Stimulated activated CD4-positive, alpha-beta T cell treated with anti-CD3 and anti-CD28 coated beads, Interleukin-12 subunit alpha, Interleukin-12 subunit beta, amount 100 ng/mL, for 48 hours (primary cell): ENCODE results near the gene EHMT1.
A peak's percentile ranks its signal among the peaks of the same experiment; 100 is the strongest.

Experiments used
- DNase-seq, 3 donors: peaks; one replicate each; pipeline ENCODE4 v3.0.0-alpha.2; 2020; ENCODE audit warnings: low read depth in 2 of 3, low spot score in 1 of 3

The EHMT1 gene

DNA sequence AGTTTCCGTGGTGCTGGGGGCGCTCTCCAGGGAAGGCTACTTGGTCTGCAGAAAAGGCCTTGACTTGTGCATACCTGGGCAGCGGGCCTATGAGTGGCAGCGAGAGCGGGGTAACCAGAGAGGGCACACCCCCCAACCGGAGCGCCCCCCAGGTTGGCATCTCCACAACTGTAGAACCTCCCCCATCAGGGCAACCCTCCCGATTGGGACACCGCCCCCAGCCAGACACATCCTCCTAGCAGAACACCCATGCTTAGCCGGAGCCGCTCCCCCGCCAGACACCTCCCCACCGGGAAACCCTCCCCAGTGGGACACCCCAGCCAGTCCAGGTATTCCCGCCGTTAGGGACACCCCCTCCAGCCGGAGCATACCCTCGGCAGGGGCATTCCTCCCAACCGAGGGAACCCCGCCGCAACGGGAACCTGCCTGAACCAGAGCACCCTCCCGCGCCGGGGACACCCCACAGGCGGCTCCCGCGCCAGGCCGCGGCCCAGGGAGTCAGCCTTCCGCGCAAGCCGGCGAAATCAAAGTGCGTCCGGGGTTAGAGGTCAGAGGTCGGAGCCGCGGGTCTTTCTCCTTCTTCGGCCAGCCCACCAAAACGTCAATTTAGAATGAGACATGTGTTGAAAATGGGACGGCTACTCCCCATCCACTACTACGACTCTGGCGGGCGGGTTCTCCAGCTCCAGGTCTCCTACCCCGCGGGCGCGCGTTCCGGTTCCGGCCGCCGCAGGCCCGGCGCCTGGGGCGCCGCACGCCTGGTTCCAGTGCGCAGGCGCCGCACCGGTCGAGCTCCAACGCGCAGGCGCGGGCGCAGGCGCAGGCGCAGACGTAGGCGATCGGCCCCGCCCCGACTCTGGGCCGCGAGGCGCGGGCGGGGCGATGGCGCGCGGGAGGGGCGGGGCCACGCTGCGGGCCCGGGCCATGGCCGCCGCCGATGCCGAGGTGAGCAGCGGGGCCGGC lies at the start of gene EHMT1:
Gene EHMT1, plus strand, starts transcription at position 901 of the 963 bp plus-strand sequence. Its CDS starts 24 bp downstream, at position 925.
- peak; percentile 78 to 84 (median 81) for DNase-seq

DNA sequence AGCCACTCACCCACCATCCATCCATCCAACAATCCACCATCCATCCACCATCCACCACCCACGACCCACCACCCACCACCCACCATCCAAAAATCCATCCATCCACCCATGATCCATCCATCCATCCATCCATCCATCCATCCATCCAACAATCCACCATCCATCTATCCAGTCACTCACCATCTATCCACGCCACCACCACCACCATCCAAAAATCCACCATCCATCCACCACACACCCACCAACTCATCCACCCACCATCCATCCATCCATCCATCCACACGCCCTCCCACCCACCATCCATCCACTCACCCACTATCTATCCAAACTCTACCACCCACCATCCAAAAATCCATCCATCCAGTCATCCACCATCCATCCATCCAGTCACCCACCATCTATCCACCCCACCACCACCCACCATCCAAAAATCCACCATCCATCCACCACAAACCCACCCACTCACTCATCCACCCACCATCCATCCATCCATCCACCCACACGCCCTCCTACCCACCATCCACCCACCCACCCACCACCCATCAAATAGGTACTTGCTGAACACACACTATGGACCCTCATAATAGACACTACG lies 49.1 kb upstream of the EHMT1 start:
- no peak for DNase-seq

DNA sequence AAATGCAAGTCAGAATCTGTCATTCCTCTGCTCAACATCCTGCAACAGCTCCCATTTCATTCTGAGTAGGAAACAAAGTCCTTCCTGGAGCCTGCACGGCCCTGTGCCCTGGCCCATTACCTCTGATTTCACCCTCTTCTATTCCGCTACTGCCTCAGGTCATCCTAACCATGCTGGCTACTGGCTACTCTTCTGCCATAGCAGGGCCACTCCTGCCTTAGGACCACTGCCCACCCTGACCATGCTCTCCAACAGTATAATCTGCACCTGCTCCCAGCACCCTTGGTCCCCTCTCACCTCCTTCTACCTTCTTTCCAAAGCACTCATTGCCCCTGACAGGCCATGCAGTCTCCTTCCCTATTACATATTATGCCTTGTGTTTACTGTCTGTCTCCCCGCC lies 48.2 kb upstream of the EHMT1 start:
- DNase-seq, result no peak

DNA sequence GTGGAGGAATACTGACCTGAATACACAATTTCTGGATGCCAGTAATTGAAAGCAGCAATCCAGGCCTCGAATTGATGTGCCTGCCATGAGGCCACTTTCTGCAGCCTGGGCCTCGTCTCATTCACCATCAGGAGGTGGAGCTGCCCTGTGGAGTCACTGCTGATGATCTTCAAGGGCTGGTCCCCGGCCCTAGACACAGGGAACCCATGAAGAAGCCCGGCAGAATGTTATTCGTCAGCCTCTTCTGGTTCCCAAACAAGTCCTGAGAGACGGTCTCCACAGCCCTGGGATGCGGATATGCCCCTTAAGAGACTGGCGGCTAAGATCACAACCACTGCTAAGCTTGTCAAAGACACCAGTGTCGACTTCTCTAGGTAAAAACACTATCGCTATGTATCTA lies 44.6 kb upstream of the EHMT1 start:
- DNase-seq, result no peak

DNA sequence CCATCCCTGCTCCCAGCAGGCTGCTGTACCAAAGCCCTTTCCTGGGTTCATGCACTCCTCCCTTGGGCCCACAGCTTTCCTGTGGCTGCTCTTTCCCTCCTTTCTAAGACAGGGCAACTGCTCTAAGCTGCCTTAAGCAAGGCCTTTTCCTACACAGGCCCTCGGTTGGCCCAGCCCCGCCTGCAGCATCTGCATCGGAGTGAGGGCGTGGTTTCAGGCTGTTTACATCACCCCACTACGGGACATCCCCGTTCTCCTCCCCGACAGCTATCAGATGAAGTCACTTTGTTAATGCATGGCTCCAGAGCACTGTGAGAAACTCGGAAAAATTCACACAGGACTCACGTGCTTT lies 43.5 kb upstream of the EHMT1 start:
- peak in 1 of 3 donors; percentile 18 for DNase-seq

DNA sequence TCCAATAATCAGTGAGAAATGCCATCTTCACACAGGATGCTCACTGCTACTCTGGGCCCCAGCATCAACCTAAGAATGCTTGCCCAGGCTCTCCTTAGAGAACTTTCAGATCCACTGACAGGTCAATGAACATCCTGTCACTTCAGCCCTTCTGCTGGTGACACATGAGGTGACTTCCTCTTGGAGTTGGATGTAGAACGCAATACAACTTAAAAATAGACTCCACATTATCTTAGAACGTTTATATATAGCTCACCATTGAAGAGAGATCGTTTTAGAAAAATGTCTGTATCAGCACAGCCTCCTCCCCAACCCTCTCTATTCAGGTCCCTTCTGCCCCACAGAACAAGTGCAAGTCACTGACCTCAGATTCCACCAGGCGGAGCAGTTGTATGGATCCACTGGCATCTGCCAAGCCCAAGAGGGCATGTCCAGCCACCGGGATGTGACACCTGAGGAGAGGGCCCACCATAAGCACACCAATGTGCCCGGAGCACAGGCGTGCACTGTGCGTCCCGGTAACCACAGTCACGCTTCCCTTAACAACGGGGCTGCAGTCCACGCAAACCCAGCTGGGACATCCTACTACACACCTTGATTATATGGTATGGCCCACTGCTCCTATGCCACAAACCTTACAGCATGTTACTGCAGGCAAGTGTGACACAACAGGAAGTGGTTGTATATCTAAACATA lies 42.9 kb upstream of the EHMT1 start:
- no peak for DNase-seq

DNA sequence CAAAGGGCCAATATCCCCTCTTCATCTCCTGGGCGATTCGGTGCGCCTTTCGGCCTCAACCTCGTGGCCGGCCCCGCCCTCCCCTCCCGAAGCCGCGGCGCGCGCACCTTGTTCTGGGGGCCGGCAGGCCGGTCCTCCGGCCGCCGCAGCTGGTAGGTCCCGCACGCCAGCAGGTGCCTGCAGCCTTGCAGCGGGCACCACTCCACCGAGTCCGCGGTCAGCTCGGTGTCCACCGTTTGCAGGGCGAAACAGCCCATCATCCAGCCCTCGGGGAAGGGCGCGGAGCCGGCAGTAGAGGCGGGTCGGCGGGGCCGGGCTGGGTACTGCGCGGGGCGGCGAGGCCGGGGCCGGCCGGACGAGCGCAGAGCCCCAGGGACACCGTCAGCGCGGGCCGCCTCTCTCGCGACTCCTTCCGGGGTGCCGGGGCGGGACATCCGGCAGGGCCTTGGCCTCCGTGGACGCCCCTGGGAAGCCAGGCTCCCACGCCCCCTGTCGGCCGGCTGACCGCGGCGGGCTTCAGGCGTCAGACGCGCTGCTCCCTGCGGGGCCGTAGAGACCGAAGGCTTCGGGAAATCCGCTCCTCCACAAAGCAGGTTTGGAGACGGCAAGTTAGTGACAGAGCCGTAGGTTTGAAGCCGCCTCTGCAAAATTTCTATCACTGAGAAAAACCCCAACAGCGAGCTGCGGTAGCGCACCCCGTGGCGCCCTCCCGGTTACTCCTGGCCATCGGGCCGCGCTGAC lies 40.1 kb upstream of the EHMT1 start, which contains the start of gene DPH7:
Gene DPH7, minus strand, starts transcription at position 408 of the 741 bp plus-strand sequence. Its CDS starts 148 bp downstream, at position 260.
- DNase-seq, result peak; percentile 91 to 97 (median 95)

DNA sequence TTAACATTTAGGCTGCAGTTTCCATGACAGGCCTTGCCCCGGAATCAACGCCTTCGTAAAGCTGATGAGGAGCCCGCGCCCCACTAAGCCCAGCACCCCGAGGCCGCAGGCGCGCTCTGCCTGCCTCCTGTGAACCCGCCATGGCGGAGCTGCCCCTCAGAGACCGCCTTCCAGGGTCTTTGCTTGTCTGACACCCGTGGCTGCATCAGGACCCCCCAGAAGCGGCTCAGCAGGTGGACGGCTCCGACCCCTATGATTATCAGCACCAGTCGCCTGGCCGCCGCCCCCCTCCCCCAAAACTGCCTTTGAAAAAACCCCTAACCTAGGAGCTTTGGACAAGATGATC lies 39.6 kb upstream of the EHMT1 start:
- no peak for DNase-seq

DNA sequence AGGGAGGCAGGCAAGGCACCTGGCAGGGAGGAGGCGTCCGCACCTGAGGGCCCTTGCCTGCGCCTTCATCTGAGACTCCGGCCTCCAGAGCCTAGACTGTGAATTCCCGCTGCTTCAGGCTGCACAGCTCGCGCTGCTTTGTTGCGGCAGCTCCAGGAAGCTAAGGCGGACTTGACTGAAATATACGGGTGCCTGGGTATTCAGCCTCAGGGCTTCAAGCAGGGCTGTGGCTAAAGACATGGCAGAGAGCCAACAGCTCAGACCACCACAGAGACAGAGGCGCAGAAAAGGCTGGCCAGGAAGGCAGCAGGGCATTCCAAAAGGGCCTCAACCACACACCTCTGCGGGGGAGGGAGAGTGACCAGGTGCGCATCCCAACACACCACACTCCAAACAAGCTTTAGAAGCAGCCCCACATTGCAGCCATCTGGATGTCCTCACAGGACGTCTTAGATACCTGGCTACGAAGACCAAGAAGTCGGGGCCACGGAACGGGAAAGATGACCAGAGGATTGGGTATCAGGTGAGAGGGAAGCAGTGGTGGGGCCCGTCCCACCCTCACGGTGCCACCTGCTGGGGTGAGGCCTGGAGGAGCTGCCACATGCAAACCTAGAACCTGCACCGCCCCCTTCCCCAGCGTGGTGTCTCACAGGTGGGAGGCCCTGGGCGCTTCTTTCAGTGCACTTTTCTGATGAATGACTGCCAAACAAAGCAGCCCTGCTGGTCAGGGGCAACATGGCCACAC lies 38.4 kb upstream of the EHMT1 start:
- DNase-seq, result no peak

DNA sequence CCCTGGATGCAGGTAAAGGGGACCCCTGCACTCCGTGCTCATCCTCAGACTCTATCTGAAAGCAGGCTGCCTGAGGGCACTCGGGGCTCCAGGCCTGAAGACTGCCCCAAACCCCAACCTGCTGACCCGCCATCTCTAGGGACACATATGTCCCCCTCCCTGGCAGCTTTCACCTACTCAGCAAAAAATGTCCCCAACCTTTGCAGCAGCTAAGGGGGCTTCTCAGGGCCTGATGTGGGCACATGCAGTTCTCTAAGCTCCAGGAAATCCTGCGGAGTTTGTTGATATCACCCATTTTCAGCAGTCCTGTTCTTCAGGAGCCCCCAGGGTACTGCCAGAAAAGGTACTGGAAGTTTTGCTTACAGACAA lies 37.9 kb upstream of the EHMT1 start:
- no peak for DNase-seq

DNA sequence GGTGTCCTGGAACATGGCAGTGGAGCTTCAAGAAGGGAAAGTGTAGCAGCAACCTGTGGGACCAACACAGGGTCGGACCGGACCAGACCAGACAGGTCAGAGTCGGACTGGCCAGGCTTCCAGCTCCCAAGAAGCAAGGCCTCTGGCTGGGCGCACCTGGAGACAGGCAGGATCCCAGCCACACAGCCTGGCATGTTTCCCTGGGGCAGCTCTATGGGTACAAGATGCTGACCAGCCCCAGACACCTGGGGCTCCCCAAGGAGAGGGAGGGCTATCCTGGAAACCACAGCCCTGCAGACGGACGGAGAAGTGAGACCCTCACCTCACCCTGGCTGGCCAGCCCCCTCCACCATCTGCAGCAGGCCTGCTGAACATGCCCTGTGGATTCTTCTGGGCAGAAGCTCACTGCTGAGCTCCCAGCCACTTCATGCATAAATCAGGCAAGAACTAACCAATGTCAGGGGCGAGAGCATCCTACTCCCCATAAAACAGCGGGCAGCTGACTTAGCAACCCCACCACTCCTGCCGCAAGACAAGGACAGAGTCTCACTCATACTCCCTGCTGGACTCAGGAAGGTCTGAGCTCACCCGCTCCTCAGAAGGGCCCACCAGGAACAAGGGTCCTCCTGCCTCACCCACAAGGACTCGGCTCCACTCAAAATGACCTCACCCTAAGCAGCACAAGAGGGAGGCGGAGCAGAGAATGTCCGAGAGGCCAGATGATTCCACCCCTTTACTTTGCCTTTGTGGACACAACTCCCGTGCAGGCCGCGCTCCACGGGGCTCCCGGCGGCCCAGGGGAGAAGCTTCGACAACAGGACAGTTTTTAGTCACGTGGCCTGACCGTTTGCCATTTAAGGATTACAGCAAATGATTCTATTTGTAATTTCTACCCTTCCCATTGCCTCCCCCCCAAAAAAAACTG lies 37.2 kb upstream of the EHMT1 start:
- DNase-seq, result no peak

DNA sequence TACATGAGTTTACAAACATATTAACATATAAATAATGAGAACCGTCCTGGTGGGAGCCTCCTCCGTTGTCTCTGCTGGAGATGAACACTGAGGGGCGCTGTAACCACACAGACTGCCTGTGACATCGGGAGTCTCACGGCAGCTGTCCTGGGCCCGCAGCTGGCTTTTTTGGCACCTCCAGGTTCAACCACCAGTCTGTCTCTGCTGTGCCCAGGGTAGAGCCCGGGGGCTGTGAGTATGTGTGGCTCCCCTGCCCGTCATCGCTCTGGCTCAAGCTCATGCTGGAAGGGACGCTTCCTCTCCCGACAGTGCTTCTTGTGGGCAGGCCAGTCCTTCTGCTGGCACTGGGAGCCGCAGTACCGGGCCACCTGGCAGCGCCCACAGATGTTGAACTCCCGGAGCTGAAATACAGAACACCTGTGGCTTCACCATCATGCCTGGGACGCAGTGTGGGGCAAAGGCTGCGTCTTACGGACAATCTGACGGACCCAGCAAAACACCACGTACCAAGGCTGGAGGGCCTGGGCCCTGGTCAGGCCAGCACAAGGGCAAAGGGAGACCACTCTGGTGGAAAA lies 36.4 kb upstream of the EHMT1 start:
- DNase-seq, result no peak

DNA sequence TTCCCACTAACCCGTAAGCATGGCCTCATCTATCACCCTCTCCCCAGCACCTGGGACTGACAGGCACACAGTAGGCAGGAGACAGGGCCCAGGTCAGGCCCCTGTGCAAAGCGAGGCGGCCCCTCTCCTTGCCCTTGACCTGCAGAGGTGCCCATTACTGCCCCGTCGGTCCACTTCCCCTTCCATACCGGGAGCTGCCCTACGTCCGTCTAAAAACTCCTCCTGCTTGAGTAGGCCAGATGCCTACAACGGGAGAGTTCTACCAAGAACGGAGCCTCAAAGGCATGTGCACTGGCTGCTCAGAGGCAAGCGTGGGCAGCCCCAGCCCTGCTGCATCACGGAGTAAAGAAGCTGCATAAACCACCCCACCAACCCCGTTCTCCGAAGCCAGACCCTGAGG lies 35.5 kb upstream of the EHMT1 start:
- no peak for DNase-seq

DNA sequence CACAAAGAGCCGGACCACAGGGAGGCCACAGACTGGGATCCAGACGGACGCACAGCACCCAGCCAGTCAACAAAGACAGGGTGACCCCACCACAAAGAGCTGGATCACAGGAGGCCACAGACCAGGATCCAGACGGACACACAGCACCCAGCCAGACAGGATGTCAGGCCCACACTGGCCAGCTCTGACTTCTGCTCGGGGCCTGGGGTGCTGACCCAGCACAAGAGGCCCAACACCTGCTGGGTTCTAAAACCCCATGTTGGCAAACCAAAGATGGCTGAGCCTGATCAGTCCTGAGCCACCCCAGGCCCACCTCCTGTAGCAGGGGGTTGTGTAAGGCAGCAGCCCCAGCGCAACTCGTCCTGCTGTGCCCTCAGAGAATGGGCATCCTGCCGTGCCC lies 34.8 kb upstream of the EHMT1 start:
- no peak for DNase-seq

DNA sequence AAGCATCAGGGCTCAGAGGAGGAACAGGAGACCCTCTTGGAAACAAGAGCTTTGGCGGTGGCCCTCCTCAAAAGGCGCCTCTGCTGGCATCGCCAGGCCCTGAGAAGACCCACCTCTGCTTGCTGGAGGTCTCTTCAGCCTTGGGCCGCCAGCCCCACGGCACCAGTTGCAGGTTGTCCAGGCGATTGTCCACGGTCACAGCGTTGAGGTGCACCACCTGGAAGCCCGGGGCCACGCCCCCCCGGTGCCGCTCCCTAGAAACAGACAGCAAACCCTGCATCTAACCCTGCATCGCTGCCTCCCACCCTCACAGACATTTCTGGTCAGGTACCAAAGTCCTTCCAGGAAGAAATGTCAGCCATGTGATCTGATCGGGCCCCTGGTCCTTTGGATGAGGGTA lies 32.0 kb upstream of the EHMT1 start:
- DNase-seq, result no peak

DNA sequence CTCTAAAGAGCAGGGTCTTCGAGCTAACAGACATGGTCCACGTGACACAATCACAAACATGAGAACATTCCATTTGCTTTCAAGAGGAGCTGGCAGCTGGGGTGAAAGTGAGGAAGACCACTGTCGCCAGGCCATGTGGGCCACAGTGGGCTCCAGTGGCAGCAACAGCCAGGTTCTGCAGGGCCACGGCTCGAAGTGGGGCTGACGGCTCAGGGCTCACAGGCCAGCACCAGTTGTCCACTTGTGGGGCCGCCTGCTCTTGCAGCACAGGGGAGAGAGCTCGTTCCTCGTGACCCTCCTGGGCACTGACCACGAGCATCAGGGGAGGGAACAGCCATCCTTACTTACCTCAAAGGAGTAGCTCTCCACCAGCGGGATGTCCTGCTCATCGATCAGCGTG lies 30.5 kb upstream of the EHMT1 start:
- DNase-seq, result no peak

DNA sequence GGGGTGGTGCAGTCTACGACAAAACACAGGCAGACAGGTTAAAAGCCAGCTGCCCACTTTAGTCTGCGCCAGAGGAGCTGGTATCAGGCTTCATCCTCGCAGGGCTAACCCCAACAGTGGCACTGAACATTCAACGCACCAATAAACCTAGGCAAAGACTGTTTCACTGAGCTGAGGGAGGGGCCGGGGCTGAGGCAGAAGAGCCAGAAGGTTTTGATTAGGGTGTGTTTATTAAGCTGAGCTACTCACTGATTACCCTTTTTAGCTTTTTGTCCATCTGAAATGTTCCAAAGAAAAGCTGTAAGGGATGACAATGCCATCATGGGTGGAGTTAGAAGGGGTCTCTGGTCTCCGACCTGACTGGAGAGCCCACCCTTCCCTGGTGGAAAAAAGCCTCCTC lies 29.9 kb upstream of the EHMT1 start:
- DNase-seq, result no peak

DNA sequence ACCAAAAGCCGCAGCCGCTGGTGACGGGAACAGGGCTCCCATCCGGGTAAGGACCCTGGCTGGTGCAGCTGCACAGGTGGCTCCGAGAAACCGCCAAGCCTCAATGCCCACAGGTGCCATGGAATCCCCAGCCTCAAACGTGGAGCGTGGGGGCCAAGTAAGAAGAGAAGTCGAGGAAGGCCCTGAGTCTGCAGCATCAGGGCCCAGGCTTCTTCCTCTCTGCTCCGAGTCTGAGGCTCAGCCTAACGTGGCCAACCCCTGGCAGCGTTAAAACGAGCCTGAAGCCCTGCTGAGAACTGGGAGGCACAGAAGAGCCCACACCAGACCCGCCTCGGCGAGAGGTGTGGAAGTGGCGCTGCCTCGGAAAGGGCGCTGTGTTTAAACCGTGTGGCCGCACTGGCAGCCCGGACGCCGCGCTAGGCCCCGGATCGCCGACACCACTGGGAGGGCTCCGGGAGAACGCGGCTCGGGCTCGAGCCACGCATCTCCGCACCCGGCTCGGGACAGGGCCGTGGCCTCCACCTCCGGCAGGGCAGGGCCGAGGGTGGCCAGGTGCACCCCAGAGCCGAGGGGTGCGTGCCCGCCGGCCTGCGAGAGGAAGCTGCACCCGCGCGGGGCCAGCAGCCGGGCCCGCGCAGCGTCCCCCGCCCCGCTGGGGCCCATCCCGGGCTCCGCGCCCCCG lies 29.2 kb upstream of the EHMT1 start:
- DNase-seq, result no peak

DNA sequence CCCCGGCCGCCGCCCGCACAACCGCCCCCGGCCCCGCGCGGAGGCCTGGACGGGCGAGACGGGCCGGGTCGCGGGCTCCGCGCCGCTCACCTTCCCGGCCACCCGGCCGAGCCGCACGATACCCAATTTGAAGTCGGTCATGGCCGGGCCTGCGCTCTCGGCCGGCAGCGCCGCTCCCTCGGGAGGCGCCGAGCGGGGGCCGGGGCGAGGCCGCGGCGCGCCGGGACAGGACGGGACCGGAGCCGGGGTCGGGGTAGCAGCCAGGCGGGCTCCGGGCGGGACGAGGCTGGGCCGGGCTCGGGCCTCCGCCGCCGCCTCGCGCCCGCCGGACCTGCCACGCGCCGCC lies 28.7 kb upstream of the EHMT1 start:
- no peak for DNase-seq
